HL-60 (cell line): ENCODE results near the gene KRTAP10-12.

ENCODE experiments used
- DNase-seq, 2 experiments: peaks; one replicate each; pipeline ENCODE4 v3.0.0-alpha.2; 2010 to 2020; ENCODE audit warnings: low read depth in 1 of 2, low spot score in 1 of 2
- H3K27ac ChIP-seq: fragments of 250-450 bp; sonication (Bioruptor Pico); replicated peaks from 2 replicates; pipeline ENCODE4 v1.5.1; 2020; ENCODE audit warnings: mild to moderate bottlenecking, moderate library complexity
- H3K27me3 ChIP-seq: fragments of 250-450 bp; sonication (Bioruptor Pico); 2 replicates; pipeline ENCODE4 v1.5.1; 2021; ENCODE audit warnings: mild to moderate bottlenecking, moderate library complexity; ENCODE audit not compliant: insufficient read depth, poor library complexity, severe bottlenecking
- H3K4me3 ChIP-seq: replicated peaks from 2 replicates; pipeline ENCODE4 v1.5.1; 2011; ENCODE audit warnings: mild to moderate bottlenecking, control low read depth, low read length; ENCODE audit not compliant: insufficient read depth
- GABPA ChIP-seq: IDR thresholded peaks from 2 replicates; pipeline ENCODE4 v1.6.1; 2012; ENCODE audit warnings: low read depth
- POLR2AphosphoS5 ChIP-seq: IDR thresholded peaks from 2 replicates; pipeline ENCODE4 v1.6.1; 2012; ENCODE audit warnings: low read depth
- SPI1 ChIP-seq: IDR thresholded peaks from 2 replicates; pipeline ENCODE4 v1.6.1; 2012; ENCODE audit warnings: low read depth, mild to moderate bottlenecking, borderline replicate concordance
- TF ChIP-seq, protein P1 (sequence below): IDR thresholded peaks from 2 replicates; pipeline ENCODE4 v1.6.1; 2012; ENCODE audit warnings: low read depth; ENCODE audit not compliant: insufficient replicate concordance
- TF ChIP-seq, protein P2 (sequence below): IDR thresholded peaks from one replicate; pipeline ENCODE4 v1.5.1; 2011; ENCODE audit warnings: low read length, control low read depth, inconsistent platforms; ENCODE audit not compliant: insufficient read depth

KRTAP10-12 gene

DNA sequence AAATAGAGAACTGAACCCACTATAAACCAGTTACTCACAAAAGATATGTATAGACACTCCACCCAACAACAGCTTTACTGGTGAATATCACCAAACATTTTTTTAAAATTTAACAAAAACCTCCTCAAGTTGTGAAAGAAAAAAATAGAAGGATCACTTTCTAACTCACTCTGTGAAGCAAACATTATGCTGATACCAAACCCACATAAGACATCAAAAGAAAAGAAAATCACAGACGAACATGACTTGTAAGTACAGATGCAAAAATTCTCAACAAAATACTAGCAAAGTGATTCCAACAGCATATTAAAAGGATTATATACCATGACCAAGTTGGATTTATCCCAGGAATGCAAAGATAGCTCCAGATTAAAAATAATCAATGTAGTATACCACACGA, 5.3 kb upstream of the KRTAP10-12 start:
- TF ChIP-seq, protein P1, sequence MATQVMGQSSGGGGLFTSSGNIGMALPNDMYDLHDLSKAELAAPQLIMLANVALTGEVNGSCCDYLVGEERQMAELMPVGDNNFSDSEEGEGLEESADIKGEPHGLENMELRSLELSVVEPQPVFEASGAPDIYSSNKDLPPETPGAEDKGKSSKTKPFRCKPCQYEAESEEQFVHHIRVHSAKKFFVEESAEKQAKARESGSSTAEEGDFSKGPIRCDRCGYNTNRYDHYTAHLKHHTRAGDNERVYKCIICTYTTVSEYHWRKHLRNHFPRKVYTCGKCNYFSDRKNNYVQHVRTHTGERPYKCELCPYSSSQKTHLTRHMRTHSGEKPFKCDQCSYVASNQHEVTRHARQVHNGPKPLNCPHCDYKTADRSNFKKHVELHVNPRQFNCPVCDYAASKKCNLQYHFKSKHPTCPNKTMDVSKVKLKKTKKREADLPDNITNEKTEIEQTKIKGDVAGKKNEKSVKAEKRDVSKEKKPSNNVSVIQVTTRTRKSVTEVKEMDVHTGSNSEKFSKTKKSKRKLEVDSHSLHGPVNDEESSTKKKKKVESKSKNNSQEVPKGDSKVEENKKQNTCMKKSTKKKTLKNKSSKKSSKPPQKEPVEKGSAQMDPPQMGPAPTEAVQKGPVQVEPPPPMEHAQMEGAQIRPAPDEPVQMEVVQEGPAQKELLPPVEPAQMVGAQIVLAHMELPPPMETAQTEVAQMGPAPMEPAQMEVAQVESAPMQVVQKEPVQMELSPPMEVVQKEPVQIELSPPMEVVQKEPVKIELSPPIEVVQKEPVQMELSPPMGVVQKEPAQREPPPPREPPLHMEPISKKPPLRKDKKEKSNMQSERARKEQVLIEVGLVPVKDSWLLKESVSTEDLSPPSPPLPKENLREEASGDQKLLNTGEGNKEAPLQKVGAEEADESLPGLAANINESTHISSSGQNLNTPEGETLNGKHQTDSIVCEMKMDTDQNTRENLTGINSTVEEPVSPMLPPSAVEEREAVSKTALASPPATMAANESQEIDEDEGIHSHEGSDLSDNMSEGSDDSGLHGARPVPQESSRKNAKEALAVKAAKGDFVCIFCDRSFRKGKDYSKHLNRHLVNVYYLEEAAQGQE = no peak
- no peak for TF ChIP-seq POLR2AphosphoS5
- TF ChIP-seq, protein P2, sequence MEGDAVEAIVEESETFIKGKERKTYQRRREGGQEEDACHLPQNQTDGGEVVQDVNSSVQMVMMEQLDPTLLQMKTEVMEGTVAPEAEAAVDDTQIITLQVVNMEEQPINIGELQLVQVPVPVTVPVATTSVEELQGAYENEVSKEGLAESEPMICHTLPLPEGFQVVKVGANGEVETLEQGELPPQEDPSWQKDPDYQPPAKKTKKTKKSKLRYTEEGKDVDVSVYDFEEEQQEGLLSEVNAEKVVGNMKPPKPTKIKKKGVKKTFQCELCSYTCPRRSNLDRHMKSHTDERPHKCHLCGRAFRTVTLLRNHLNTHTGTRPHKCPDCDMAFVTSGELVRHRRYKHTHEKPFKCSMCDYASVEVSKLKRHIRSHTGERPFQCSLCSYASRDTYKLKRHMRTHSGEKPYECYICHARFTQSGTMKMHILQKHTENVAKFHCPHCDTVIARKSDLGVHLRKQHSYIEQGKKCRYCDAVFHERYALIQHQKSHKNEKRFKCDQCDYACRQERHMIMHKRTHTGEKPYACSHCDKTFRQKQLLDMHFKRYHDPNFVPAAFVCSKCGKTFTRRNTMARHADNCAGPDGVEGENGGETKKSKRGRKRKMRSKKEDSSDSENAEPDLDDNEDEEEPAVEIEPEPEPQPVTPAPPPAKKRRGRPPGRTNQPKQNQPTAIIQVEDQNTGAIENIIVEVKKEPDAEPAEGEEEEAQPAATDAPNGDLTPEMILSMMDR = no peak
- no peak for TF ChIP-seq GABPA
- no peak for TF ChIP-seq SPI1
- no peak for DNase-seq
- no peak overlapping the region for H3K4me3 ChIP-seq
- H3K27me3 ChIP-seq = peaks cover 9% of the 10 kb centered on the region
- no peak overlapping the region for H3K27ac ChIP-seq

DNA sequence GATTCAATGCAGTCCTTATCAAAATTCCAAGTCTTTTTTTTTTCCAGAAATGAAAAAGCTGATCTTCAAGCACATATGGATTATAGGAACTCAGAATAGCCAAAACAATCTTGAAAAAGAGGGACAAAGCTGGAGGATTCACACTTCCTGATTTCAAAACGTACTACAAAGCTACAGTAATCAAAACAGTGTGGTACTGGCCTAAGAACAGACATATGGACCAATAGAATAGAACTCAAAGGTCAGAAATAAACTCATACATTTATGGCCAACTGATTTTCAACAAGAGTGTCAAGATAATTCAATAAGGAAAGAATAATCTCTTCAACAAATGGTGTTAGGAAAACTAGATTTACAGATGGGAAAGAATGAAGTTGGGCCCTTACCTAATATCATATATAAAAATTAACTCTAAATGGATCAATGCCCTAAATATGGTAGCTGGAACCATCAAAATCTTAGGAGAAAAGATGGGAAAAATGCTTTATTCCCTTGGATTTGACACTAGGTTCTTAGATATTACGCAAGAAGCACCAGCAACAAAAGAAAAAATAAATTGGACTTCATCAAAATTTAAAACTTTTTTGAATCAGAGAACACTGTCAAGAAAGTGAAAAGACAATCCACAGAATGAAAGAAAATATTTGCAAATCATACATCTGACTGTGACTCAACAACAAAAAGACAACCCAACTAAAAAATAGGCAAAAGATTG, 4.0 kb upstream of the KRTAP10-12 start:
- DNase-seq = no peak
- H3K27me3 ChIP-seq = peaks cover 12% of the 10 kb centered on the region

DNA sequence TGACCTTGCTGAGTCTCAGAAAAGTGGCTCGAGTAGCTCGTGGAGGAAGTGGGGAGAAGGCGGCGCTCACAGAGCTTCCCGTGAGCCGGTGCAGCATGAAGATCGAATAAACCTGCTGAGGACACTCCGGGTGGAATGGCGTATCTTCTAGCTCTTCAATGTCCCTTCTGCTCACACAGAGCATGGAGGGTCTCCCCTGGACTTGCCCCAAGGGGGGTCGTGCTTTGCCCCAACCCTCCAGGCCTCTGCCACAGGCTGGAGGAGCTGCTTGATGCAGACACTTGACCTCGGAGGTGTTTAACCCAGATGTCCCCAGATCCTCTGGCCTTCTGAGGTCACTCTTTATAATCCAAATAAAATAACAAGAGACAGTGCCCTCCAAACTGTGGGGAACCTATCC, 2.2 kb upstream of the KRTAP10-12 start:
- peaks cover 20% of the 10 kb centered on the region for H3K27me3 ChIP-seq
- TF ChIP-seq POLR2AphosphoS5 (no peak), GABPA (no peak), SPI1 (no peak)
- TF ChIP-seq, protein P1 = no peak
- TF ChIP-seq, protein P2 = no peak
- DNase-seq = no peak

More for the DNA sequence above, 4.0 kb upstream of the KRTAP10-12 start:
- no peak for TF ChIP-seq POLR2AphosphoS5
- TF ChIP-seq, protein P2 = no peak
- TF ChIP-seq SPI1 = no peak
- TF ChIP-seq, protein P1 = no peak
- no peak for TF ChIP-seq GABPA
- H3K27ac ChIP-seq = no peak overlapping the region
- H3K4me3 ChIP-seq = no peak overlapping the region

More for the DNA sequence above, 2.2 kb upstream of the KRTAP10-12 start:
- Histone ChIP-seq H3K27ac (no peak overlapping the region), H3K4me3 (no peak overlapping the region)
